ENCODE results near the gene FBXO2. TPM values are rescaled to one million over a fixed set of nuclear protein-coding genes. Genes with fewer than 3 reads are reported as not detected.

The FBXO2 gene
- total and polyA plus RNA-seq, 9 of the 15 experiments (the other 6 are each of a cell fraction or from before 2014, with no cell fraction given): 0.04 to 1.9 (median 0.27) TPM

DNA sequence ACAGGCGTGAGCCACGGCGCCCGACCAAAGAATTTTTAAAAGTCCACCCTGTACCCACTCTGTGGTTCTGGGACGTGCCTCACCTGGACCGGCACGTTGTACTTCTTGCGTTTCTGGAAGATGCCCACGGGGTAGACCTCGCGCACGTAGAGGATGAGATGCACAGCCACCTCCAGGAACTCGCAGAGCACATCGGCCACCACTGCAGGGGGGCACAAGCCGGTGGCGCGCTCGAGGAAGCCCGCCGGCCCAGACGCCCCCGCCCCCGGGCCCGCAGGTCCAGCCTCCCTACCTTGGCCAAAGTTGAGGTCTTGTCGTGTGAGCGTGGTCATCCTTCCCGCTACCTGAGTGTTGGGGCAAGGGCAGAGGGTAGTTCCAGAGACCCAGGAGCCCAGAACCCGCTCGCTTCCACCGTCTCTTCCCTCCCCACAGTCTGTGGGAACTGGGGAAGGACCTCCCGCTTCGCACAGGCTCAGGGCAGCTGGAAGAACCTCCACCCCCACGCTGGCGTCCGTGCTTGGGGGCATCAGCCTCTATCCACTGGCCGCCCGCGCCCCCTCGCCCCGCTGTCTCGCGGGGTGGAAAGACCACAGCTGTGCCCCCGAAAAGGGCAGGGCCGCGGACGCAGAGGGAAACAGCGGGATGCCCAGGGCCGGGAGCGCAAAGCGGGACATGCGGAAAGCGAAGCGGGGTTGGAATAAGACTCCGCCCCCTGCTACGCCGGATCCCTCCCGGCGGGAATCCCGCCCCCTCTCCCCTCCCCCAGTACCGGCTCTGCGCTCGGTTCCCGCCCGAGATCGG is 26.2 kb upstream of the FBXO2 start (continued):
- TF ChIP-seq, protein P1, sequence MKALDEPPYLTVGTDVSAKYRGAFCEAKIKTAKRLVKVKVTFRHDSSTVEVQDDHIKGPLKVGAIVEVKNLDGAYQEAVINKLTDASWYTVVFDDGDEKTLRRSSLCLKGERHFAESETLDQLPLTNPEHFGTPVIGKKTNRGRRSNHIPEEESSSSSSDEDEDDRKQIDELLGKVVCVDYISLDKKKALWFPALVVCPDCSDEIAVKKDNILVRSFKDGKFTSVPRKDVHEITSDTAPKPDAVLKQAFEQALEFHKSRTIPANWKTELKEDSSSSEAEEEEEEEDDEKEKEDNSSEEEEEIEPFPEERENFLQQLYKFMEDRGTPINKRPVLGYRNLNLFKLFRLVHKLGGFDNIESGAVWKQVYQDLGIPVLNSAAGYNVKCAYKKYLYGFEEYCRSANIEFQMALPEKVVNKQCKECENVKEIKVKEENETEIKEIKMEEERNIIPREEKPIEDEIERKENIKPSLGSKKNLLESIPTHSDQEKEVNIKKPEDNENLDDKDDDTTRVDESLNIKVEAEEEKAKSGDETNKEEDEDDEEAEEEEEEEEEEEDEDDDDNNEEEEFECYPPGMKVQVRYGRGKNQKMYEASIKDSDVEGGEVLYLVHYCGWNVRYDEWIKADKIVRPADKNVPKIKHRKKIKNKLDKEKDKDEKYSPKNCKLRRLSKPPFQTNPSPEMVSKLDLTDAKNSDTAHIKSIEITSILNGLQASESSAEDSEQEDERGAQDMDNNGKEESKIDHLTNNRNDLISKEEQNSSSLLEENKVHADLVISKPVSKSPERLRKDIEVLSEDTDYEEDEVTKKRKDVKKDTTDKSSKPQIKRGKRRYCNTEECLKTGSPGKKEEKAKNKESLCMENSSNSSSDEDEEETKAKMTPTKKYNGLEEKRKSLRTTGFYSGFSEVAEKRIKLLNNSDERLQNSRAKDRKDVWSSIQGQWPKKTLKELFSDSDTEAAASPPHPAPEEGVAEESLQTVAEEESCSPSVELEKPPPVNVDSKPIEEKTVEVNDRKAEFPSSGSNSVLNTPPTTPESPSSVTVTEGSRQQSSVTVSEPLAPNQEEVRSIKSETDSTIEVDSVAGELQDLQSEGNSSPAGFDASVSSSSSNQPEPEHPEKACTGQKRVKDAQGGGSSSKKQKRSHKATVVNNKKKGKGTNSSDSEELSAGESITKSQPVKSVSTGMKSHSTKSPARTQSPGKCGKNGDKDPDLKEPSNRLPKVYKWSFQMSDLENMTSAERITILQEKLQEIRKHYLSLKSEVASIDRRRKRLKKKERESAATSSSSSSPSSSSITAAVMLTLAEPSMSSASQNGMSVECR (CRISPR knock-in tag; IDR thresholded peaks at IDR 0.05): peak; percentile 77

DNA sequence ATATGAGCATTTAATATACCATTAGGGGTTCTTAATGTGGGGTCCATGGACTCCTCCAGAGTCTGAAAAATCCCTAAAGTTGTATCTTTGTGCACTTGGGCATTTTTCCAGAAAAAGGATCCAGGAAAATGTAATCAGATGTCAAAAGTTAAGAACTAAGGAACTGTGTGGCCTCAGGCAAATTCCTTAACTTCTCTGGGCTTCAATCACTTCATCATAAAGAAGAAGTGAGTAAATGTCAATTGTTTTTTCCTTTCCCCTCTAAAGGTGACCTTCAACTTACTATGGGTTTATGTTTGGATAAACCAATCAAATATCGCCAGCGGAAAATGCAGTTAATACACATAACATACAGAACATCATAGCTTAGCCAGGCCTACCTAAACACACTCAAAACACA is 24.2 kb upstream of the FBXO2 start:
- POLR2A ChIA-PET: interaction anchor here (0.9 to 3.7 kb wide), 3 partner anchors 12 to 31 kb away, joined by 3 to 17 read pairs (median 4); partner anchors contain the start of gene FBXO6
- Histone ChIP-seq H4K20me1 (replicated peaks; ENCODE audit: control insufficient read depth, insufficient read depth, low read length) (no peaks in the 10 kb centered on the region; the same call in none of the 2 replicates), H3K9me1 (ENCODE audit: control insufficient read depth, insufficient read depth, low read length) (peaks cover 4% of the 10 kb centered on the region), H2AFZ (ENCODE audit: low read depth, low read length) (no peak overlapping the region), H3K27me3 (ENCODE audit: control insufficient read depth in 2 of 2, insufficient read depth in 2 of 2, low read length in 2 of 2) (no peaks in the 10 kb centered on the region), H3K9me3 (replicated peaks; ENCODE audit: control insufficient read depth, insufficient read depth, low read depth, low read length) (no peaks in the 10 kb centered on the region), H3K4me2 (ENCODE audit: insufficient read depth, low read length) (no peak overlapping the region), H3K4me3 (no peak overlapping the region), H3K79me2 (ENCODE audit: control insufficient read depth, insufficient read depth, low read length) (peaks cover 22% of the 10 kb centered on the region), H3K27ac (ENCODE audit: extremely low read depth, low read depth, low read length) (no peak overlapping the region), H3K36me3 (ENCODE audit: control insufficient read depth, insufficient read depth, low read length) (peaks cover 58% of the 10 kb centered on the region), H3K9ac (ENCODE audit: insufficient read depth in 1 of 2, low read depth in 2 of 2, low read length in 2 of 2) (no peak overlapping the region), H3K4me1 (replicated peaks in 1 of 2; ENCODE audit: control insufficient read depth in 2 of 2, insufficient read depth in 2 of 2, low read length in 2 of 2) (peaks cover 11 to 47% of the 10 kb centered on the region in 2 experiments)
- in situ Hi-C loops (cut with MboI) (no loop called here), intact Hi-C loops (cut with micrococcal nuclease) (no loop called here)
- CTCF ChIA-PET (ENCODE audit: low intra/inter-chr PET ratio): no interaction called here
- DNase-seq (ENCODE audit: extremely low read depth in 1 of 4, low spot score in 3 of 4): no peak
- no TSS peak for BruUV-seq (replicated peaks)
- ATAC-seq: no peak
- TF ChIP-seq, protein P2, sequence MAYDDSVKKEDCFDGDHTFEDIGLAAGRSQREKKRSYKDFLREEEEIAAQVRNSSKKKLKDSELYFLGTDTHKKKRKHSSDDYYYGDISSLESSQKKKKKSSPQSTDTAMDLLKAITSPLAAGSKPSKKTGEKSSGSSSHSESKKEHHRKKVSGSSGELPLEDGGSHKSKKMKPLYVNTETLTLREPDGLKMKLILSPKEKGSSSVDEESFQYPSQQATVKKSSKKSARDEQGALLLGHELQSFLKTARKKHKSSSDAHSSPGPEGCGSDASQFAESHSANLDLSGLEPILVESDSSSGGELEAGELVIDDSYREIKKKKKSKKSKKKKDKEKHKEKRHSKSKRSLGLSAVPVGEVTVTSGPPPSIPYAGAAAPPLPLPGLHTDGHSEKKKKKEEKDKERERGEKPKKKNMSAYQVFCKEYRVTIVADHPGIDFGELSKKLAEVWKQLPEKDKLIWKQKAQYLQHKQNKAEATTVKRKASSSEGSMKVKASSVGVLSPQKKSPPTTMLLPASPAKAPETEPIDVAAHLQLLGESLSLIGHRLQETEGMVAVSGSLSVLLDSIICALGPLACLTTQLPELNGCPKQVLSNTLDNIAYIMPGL (CRISPR knock-in tag; IDR thresholded peaks at IDR 0.05): no peak
- peak; percentile 50 for TF ChIP-seq BCOR (IDR thresholded peaks at IDR 0.05)
- TF ChIP-seq HDAC2 (IDR thresholded peaks at IDR 0.05): no peak
- TF ChIP-seq PRPF4 (IDR thresholded peaks at IDR 0.05; ENCODE audit: insufficient read depth, low read depth, low read length, poor library complexity, severe bottlenecking): no peak
- TF ChIP-seq KDM1A (IDR thresholded peaks at IDR 0.05): peak in 1 of 2 experiments; percentile 52; a peak in 2 of 4 replicates
- no peak for TF ChIP-seq FOSL1 (tag; conservative IDR thresholded peaks at IDR 0.05)
- TF ChIP-seq RBM25 (IDR thresholded peaks at IDR 0.05; ENCODE audit: low read depth, low read length, severe bottlenecking): peak; percentile 72
- no peak for TF ChIP-seq TOE1 (IDR thresholded peaks at IDR 0.05; ENCODE audit: borderline replicate concordance)
- no peak for TF ChIP-seq TOE1 (CRISPR knock-in tag; IDR thresholded peaks at IDR 0.05; ENCODE audit: borderline replicate concordance, low read depth)
- TF ChIP-seq ZFP36 (IDR thresholded peaks at IDR 0.05; ENCODE audit: low read depth, low read length, partially characterized antibody): peak; percentile 77
- no peak for TF ChIP-seq SNIP1 (IDR thresholded peaks at IDR 0.05; ENCODE audit: low read depth)
- TF ChIP-seq TBL1XR1 (IDR thresholded peaks at IDR 0.05; ENCODE audit: low read length in 2 of 2): no peak
- no peak for TF ChIP-seq ERF (CRISPR knock-in tag; IDR thresholded peaks at IDR 0.05)
- no peak for TF ChIP-seq ZC3H8 (IDR thresholded peaks at IDR 0.05)
- FAIRE-seq: no peak
- WGBS (ENCODE audit: insufficient coverage, low coverage, missing lambda C conversion rate): 100% methylated on average over 2 of the region's 2 CpGs

Measured in K562 (cell line).